Renal cortical epithelial cell (primary cell): ENCODE data around the gene CTDNEP1. TPM values are rescaled to one million over a fixed set of nuclear protein-coding genes. Genes with fewer than 3 reads are reported as not detected.

Experiments
- DNase-seq: peaks from one replicate; pipeline ENCODE4 v3.0.0-alpha.2; 2011; ENCODE audit warnings: low read depth
- total RNA-seq: library from RNA; depleted of rRNA; stranded (reverse); fragments of >200 nt; gene quantifications from 2 replicates; pipeline ENCODE4 v1.2.3, GENCODE V29; 2014

CTDNEP1 gene
- total RNA-seq, 1 donor from 2014 or later = 53.9 TPM

- DNase-seq = no peak
Measured at GRCh38 chr17:7228920-7229319, 22.6 kb downstream of the CTDNEP1 start.

DNA sequence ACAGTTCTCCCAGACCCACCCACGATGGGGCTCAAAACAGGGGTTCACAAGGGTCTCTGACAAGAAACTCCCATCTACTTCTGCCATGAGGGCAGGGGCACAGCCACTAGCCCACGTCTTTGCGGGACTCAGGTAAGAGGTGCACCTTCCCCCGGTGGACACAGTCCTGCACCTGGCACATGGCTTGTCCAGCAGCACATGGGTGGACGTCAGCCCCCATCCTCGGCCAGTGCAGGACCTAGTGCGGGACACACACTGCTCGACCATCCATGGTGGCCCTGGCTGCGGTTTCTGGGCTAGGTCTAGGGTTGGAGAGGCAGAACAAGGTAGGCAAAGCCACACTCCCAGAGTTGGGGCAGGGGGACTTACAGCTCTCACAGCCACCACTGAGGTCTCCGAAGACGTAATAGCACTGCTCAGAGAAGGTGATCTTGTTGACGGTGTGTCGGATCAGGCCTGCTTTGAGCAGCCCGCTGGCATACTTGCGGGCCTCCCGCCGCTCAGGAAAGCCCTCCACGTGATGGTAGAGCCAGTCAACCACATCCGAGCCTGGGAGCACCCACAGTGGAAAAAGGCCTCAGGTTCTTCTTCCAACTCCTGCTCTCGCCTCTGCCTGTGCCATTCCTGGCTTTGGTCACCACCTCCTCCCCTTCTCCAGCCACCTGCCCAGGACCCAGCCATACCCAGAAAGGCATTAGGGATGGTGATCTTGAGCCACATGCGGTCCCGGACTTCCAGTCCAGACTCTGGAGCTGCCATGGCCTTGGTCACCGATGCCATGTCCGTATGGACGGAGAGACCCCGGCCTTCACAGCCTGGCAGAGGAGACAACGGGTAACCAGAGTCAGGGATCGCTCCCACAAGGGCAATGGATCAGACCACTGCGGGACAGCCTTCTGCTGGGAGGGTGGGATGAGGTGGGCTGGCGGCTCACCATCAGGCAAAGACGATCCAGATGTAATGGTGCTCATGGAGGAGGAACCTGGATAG is 24.5 kb downstream of the CTDNEP1 start:
- no peak for DNase-seq

GRCh38 chr17:7225711-7226331 is 25.7 kb downstream of the CTDNEP1 start:
- no peak for DNase-seq

DNA sequence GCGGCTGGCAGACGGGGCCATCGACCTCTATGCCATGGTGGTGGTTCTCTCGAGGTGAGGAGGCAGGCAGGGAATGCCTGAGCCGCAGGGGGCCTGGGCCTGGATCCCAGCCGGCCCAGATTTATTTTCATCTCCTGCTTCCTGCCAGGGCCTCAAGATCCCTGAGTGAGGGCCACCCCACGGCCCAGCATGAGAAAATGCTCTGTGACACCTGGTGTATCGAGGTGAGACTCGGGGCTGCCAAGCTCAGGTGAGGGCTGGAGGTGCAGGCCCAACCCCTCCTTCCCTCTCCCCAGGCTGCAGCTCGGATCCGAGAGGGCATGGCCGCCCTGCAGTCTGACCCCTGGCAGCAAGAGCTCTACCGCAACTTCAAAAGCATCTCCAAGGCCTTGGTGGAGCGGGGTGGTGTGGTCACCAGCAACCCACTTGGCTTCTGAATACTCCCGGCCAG is 26.8 kb downstream of the CTDNEP1 start:
- no peak for DNase-seq

DNA sequence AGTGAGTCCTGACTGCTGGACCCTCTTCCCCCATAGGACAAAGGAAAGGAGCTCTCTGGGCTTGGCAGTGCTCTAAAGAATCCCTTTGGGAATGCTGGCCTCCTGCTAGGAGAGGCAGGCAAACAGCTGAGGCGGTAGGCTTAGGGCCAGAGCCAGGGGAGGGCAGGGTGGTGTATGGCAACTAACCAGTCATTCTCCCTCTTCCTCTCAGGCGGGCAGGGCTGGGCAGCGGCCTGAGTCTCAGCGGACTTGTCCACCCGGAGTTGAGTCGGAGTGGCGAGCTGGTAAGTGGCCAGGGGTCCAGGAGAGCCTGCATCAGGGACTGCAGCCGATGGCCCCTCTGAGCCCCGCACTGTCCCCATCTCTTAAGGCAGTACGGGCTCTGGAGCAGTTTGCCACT is 27.4 kb downstream of the CTDNEP1 start:
- DNase-seq = no peak

DNA sequence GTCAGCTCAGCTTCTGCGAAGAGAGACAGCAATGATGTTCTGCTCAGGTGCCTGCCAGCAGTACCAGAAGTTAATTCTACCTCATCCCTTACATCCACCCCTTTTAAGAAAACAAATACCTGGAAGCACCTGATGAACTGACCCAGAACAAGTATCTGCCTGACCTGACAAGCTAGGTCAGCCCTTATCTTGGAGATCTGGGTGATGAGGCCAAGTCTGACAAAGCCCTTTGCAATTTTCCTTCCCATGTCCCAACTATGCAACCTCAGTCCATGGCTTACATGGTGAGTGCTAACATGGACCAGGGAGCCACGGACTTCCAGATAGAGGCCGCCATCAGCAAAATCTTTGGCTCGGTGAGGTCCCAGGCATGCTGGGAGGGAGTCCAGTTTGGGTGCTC is 28.2 kb downstream of the CTDNEP1 start:
- no peak for DNase-seq

GRCh38 chr17:7222972-7223292 is 28.6 kb downstream of the CTDNEP1 start:
- no peak for DNase-seq

GRCh38 chr17:7222093-7222971 is 29.2 kb downstream of the CTDNEP1 start:
- DNase-seq = no peak

DNA sequence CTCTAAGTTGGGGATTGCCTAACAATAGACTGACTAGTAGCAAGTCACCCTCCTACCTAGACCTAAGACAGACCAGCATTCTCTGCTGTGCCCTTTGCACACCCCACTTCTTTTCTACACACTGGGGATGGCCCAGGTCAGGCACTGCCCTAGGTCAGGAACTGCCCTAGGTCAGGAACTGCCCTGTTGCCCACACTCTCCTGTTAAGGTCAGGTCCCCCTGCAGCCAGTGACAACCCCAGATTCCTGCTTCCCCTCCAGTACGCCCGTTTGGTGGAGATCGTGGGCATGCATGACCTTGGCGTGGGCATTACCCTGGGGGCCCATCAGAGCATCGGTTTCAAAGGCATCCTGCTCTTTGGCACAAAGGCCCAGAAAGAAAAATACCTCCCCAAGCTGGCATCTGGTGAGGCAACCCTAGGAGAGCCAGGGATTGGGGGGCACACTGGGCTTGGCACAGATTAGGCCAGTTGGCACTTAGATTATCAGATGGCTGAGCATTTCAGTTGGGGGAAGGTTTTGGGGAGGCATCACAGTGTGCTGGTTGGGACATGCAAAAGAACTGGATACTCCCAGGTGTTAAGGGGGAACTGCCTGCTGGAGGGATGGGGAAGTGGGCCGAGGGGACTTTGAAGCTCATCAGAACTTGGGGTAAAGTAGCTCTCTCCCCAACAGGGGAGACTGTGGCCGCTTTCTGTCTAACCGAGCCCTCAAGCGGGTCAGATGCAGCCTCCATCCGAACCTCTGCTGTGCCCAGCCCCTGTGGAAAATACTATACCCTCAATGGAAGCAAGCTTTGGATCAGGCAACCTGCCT is 30.0 kb downstream of the CTDNEP1 start:
- no peak for DNase-seq

- DNase-seq = peak; percentile 58
Measured at GRCh38 chr17:7220593-7221277, 30.8 kb downstream of the CTDNEP1 start.

GRCh38 chr17:7219812-7220592 is 31.5 kb downstream of the CTDNEP1 start, which contains the start of the genes ACADVL and DLG4:
ACADVL (plus strand) TSS chr17:7219938; CDS start chr17:7219985, 47 bp downstream.
DLG4 (minus strand) TSS chr17:7219836.
- peak; percentile 95 for DNase-seq

DNA sequence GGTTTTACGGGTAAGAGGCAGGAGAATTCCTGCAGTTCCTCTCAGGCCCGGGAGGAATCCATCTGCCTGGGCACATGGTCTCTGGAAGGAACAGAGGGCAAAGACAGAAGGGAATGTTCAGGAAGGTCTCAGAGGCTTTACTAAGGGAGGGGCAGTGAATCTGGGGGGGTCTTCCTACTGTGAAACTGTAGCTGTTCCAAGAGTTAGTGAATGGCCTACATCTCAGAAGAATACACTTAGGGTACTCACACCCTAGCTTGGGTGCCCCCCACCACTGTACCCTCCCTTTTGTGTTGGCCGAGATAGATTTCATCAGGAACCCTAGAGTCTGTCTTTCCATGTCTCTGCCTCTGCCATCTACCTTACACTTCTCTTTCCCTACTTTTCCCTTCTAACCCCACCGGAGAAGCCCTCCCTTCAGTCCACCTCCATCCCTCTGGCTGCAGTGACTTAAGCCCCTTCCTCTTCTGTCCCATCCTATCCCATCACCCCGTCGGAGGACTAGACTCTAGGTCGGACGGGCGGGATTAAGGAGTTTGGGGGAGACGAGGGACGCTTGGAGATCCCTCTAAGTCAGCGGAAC is 32.2 kb downstream of the CTDNEP1 start:
- DNase-seq = no peak

DNA sequence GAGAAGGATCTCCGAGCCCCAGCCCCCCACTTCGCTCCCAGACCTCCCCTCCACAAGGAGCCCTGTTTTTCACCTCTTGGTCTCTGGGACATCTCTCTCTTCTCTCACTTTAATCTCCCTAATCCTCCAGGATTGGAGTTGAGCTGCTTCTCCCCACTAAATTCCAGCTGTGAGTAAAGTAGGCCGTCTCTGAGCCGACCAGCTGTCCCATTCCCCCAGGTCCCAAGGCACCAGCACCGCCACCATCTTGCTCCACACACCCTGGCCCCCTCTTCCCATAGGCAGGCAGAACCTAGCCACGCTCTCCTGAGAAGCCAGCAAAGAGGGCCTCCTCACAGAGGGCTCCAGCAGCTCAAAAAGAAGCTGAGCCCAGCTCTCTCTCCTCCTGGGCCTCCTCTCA is 32.8 kb downstream of the CTDNEP1 start:
- no peak for DNase-seq

- DNase-seq = no peak
Measured at GRCh38 chr17:7218166-7218565, 33.4 kb downstream of the CTDNEP1 start.

DNA sequence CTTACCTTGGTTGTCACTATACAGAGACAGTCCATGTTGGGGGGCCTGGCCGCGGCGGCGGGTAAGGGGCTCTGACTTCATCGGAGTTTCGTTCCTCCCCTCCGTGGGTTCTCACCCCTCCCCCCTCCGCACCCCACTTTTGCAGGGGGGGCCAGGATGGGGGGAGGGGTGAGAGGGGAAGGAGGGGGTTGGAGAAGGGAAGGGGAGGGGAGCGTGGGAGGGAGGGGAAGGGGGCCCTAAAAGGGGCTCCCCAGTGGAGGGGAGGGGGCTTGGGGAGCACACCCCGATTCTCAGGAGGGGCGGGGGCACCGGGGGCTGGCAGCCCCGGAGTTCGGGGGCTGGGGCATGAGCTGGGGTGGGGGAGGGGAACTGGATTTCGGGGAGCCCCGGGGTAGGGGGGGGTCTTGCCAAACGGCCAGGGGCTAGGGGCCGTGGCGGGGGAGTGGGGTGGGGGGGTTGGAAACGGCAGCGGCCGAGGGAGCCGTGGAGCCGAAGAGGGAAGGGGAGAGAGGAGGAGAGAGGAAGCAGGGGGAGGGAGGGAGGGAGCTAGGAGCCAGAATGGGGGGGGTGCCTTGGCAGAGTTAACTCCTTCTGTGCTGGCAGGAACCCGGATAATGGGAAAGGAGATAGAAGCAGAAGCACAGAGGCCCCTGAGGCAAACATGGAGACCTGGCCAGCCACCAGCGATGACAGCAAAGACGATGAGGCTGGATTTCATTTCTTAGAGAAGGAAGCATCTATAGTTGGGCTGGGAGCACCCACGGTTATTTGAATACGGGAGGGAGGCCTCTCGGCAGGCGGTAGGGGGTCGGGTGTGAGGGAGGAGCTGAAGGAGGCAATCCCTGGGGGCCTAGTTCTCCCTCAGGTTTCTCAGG is 34.2 kb downstream of the CTDNEP1 start:
- peak; percentile 36 for DNase-seq

DNA sequence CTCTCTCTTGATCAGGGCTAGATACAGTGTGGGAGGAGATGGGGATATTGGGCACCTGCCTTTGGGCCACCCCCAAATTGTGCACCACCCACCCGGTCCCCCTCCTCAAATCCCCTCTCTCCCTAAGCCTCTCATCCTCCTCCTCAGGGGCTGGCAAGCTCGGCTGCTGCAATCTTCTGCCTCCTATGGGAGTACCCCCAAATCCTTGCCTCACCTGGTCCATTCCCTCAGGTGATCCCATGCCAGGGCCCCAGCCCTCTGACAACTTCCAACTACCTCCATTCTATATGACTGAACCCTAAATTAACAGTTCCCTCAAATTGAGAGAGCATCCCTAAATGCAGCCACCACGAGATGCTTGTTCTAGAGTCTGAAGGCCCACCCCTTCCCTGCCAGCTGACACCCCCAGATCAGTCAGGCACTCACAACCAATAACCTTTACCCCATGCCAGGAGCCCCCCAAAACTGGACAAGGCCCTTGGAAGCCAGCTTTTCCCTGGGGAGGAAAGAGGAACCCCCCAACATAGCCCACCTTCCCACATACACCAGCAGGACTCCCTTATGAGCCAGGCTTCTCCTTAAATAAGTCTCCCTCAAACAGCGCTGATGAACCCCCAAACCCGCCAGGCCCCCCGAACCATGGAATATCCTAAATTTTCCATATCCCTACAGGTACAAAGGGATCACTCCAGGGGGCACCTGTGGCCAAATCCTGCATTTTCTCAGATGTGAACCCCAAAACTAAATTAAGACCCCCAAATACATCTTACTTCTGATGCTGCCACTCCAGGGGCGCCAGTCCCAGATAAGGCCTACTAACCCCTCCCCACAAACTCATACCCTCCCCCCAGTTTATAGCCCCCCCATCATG is 35.1 kb downstream of the CTDNEP1 start:
- no peak for DNase-seq

GRCh38 chr17:7215652-7216180 is 35.8 kb downstream of the CTDNEP1 start:
- no peak for DNase-seq
